HepG2 (cell line): Measurements from ENCODE around the gene GATC. TPM values are rescaled to one million over a fixed set of nuclear protein-coding genes. Genes with fewer than 3 reads are reported as not detected.

Source experiments
- ATM ChIP-seq: fragments of 450-650 bp; IDR thresholded peaks from 2 replicates; pipeline ENCODE4 v1.7.1; 2017; ENCODE audit warnings: mild to moderate bottlenecking, borderline replicate concordance
- EEA1 ChIP-seq: sonication (generic); formaldehyde crosslinking; IDR thresholded peaks from 2 replicates; pipeline ENCODE4 v1.5.1; 2020; ENCODE audit warnings: mild to moderate bottlenecking, missing genetic modification reagents, borderline replicate concordance
- HNRNPL ChIP-seq: fragments of 200-400 bp; formaldehyde crosslinking; IDR thresholded peaks from 2 replicates; pipeline ENCODE4 v1.6.1; 2017; ENCODE audit warnings: mild to moderate bottlenecking, low read depth, low read length
- RNF2 ChIP-seq: fragments of 450-650 bp; conservative IDR thresholded peaks from 2 replicates; pipeline ENCODE4 v1.6.1; 2016; ENCODE audit warnings: low read depth
- ZBTB7A ChIP-seq: sonication (generic); formaldehyde crosslinking; IDR thresholded peaks from 2 replicates; pipeline ENCODE4 v1.8.0; 2022; ENCODE audit warnings: mild to moderate bottlenecking, missing genetic modification reagents
- ZFP36L2 ChIP-seq: sonication (generic); formaldehyde crosslinking; IDR thresholded peaks from 2 replicates; pipeline ENCODE4 v1.4.0; 2020; ENCODE audit warnings: missing genetic modification reagents
- ZNF260 ChIP-seq: sonication (generic); formaldehyde crosslinking; IDR thresholded peaks from 2 replicates; pipeline ENCODE4 v1.4.0; 2020; ENCODE audit warnings: missing genetic modification reagents, low read depth, mild to moderate bottlenecking, borderline replicate concordance
- ZNF354B ChIP-seq: sonication (generic); formaldehyde crosslinking; IDR thresholded peaks from 2 replicates; pipeline ENCODE4 v1.8.0; 2022; ENCODE audit warnings: mild to moderate bottlenecking, missing genetic modification reagents
- ZNF550 ChIP-seq: sonication (generic); formaldehyde crosslinking; IDR thresholded peaks from 2 replicates; pipeline ENCODE4 v1.4.0; 2020; ENCODE audit warnings: mild to moderate bottlenecking, missing genetic modification reagents, borderline replicate concordance
- ZNF562 ChIP-seq: sonication (generic); formaldehyde crosslinking; IDR thresholded peaks from 2 replicates; pipeline ENCODE4 v1.8.0; 2022; ENCODE audit warnings: missing genetic modification reagents, borderline replicate concordance
- ZNF563 ChIP-seq: sonication (generic); formaldehyde crosslinking; IDR thresholded peaks from 2 replicates; pipeline ENCODE4 v1.8.0; 2022; ENCODE audit warnings: mild to moderate bottlenecking, moderate library complexity, missing genetic modification reagents
- ZNF781 ChIP-seq: sonication (generic); formaldehyde crosslinking; IDR thresholded peaks from 2 replicates; pipeline ENCODE4 v1.5.1; 2020; ENCODE audit warnings: borderline replicate concordance, mild to moderate bottlenecking, missing genetic modification reagents; ENCODE audit errors: not compliant biosample characterization
- polyA plus RNA-seq, 8 experiments: library from polyadenylated mRNA; depleted of rRNA in 3 of 8; stranded (reverse) in 7 of 8; unstranded in 1 of 8; fragments of >200 nt; fragmentation: Illumina TruSeq in 4 of 8; extraction: Trizol in 4 of 8; gene quantifications; 2 replicates each; pipeline versions ENCODE4 v1.2.1 to v1.2.3, GENCODE V29; 2011 to 2016; ENCODE audit warnings: low read depth in 4 of 8, missing spikeins in 1 of 8, mixed read lengths in 1 of 8; ENCODE audit not compliant: insufficient read depth in 1 of 8
- total RNA-seq, 5 experiments: library from RNA; depleted of rRNA; stranded (reverse); fragments of >200 nt; fragmentation: Illumina TruSeq; extraction: Trizol; gene quantifications; 2 replicates each; pipeline ENCODE4 v1.2.3, GENCODE V29; 2016; ENCODE audit warnings: low read depth in 1 of 5
- TF ChIP-seq, protein P1 (sequence below): sonication (generic); formaldehyde crosslinking; IDR thresholded peaks from 2 replicates; pipeline ENCODE4 v1.4.0; 2020; ENCODE audit warnings: mild to moderate bottlenecking, missing genetic modification reagents
- TF ChIP-seq, protein P2 (sequence below): sonication (generic); formaldehyde crosslinking; IDR thresholded peaks from 2 replicates; pipeline ENCODE4 v1.5.1; 2020; ENCODE audit warnings: missing genetic modification reagents, mild to moderate bottlenecking, borderline replicate concordance
- TF ChIP-seq, protein P3 (sequence below): sonication (generic); formaldehyde crosslinking; IDR thresholded peaks from 2 replicates; pipeline ENCODE4 v1.9.0; 2021; ENCODE audit warnings: mild to moderate bottlenecking, missing genetic modification reagents

The GATC gene
- total and polyA plus RNA-seq, 2 of the 13 experiments (the other 11 are each of a cell fraction or from before 2014, with no cell fraction given): 17.7 to 29.7 TPM

DNA sequence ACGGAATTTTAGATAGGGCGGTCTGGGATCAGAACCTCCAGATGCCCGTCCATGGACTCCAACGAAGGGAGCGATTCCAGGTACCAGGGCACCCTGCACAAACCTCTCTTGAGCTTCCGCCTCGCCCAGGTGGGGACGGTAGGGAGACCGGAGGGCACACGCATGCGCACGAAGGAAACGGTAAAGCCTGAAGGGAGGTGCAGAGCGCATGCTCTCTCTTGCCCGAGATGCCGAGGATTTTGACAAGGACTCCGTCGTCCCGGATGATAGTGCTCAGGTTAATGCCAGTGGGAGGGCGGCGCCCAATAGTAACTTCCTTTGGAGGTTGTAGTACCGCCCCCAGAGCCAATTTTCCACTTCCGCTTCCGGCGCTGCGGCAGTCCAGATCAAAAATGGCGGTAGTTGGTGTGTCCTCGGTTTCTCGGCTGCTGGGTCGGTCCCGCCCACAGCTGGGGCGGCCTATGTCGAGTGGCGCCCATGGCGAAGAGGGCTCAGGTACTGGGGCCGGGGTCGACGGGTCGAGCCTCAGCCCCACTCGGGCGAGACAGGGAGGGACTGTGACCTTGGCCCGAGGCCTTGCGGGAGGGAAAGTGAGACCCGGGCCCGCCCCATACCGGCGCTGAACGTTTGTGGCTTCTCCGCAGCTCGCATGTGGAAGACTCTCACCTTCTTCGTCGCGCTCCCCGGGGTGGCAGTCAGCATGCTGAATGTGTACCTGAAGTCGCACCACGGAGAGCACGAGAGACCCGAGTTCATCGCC is 8.3 kb upstream of the GATC start, which contains the start of gene COX6A1 (continued):
- TF ChIP-seq ZNF260 (CRISPR knock-in tag): no peak
- TF ChIP-seq, protein P1, sequence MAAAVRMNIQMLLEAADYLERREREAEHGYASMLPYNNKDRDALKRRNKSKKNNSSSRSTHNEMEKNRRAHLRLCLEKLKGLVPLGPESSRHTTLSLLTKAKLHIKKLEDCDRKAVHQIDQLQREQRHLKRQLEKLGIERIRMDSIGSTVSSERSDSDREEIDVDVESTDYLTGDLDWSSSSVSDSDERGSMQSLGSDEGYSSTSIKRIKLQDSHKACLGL (CRISPR knock-in tag): peak; percentile 66; the same call in 1 of the 2 replicates
- no peak for TF ChIP-seq ZNF354B (CRISPR knock-in tag)
- TF ChIP-seq ATM: no peak
- no peak for TF ChIP-seq RNF2
- TF ChIP-seq ZNF562 (CRISPR knock-in tag): no peak
- TF ChIP-seq, protein P2, sequence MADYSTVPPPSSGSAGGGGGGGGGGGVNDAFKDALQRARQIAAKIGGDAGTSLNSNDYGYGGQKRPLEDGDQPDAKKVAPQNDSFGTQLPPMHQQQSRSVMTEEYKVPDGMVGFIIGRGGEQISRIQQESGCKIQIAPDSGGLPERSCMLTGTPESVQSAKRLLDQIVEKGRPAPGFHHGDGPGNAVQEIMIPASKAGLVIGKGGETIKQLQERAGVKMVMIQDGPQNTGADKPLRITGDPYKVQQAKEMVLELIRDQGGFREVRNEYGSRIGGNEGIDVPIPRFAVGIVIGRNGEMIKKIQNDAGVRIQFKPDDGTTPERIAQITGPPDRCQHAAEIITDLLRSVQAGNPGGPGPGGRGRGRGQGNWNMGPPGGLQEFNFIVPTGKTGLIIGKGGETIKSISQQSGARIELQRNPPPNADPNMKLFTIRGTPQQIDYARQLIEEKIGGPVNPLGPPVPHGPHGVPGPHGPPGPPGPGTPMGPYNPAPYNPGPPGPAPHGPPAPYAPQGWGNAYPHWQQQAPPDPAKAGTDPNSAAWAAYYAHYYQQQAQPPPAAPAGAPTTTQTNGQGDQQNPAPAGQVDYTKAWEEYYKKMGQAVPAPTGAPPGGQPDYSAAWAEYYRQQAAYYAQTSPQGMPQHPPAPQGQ: no peak
- no peak for TF ChIP-seq HNRNPL
- no peak for TF ChIP-seq EEA1 (CRISPR knock-in tag)
- 0 out of 2 replicates have a peak, but pooled peaks have one; percentile 36 for TF ChIP-seq ZBTB7A
- peak; percentile 88 for TF ChIP-seq ZNF781
- TF ChIP-seq ZNF563 (CRISPR knock-in tag): peak; percentile 67; the same call in 1 of the 2 replicates
- TF ChIP-seq, protein P3, sequence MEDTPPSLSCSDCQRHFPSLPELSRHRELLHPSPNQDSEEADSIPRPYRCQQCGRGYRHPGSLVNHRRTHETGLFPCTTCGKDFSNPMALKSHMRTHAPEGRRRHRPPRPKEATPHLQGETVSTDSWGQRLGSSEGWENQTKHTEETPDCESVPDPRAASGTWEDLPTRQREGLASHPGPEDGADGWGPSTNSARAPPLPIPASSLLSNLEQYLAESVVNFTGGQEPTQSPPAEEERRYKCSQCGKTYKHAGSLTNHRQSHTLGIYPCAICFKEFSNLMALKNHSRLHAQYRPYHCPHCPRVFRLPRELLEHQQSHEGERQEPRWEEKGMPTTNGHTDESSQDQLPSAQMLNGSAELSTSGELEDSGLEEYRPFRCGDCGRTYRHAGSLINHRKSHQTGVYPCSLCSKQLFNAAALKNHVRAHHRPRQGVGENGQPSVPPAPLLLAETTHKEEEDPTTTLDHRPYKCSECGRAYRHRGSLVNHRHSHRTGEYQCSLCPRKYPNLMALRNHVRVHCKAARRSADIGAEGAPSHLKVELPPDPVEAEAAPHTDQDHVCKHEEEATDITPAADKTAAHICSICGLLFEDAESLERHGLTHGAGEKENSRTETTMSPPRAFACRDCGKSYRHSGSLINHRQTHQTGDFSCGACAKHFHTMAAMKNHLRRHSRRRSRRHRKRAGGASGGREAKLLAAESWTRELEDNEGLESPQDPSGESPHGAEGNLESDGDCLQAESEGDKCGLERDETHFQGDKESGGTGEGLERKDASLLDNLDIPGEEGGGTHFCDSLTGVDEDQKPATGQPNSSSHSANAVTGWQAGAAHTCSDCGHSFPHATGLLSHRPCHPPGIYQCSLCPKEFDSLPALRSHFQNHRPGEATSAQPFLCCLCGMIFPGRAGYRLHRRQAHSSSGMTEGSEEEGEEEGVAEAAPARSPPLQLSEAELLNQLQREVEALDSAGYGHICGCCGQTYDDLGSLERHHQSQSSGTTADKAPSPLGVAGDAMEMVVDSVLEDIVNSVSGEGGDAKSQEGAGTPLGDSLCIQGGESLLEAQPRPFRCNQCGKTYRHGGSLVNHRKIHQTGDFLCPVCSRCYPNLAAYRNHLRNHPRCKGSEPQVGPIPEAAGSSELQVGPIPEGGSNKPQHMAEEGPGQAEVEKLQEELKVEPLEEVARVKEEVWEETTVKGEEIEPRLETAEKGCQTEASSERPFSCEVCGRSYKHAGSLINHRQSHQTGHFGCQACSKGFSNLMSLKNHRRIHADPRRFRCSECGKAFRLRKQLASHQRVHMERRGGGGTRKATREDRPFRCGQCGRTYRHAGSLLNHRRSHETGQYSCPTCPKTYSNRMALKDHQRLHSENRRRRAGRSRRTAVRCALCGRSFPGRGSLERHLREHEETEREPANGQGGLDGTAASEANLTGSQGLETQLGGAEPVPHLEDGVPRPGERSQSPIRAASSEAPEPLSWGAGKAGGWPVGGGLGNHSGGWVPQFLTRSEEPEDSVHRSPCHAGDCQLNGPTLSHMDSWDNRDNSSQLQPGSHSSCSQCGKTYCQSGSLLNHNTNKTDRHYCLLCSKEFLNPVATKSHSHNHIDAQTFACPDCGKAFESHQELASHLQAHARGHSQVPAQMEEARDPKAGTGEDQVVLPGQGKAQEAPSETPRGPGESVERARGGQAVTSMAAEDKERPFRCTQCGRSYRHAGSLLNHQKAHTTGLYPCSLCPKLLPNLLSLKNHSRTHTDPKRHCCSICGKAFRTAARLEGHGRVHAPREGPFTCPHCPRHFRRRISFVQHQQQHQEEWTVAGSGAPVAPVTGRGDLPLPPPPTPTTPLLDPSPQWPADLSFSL (CRISPR knock-in tag): peak; percentile 44; the same call in 1 of the 2 replicates
- TF ChIP-seq ZFP36L2 (CRISPR knock-in tag): no peak
- TF ChIP-seq ZNF550: no peak
